Measurements from ENCODE around the gene FTO.

Gene FTO

DNA sequence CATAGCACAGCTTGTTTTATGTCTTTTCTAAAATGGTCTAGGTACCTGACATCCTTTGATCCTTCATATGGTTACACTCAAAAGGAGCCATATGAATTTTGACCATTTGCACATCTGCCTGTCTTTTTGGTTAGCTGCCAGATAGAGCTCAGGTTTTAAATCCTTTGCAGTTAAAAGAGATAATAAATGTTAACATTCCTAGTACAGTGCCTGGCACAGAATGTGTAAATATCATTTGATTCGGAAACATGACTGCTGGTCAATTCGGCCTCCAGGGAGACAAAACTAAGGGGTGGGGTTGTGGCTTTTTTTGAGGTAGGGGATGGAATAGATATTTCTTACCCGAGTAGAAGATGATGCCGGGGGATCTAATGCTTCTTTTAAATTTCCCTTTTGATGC is 64.2 kb downstream of the FTO start:
- H3K27me3 ChIP-seq (ENCODE audit: control insufficient read depth, insufficient read depth, low read length) = no peaks in the 10 kb centered on the region
- no peaks in the 10 kb centered on the region for H3K9me3 ChIP-seq (ENCODE audit: control insufficient read depth, low read length)
- peaks cover under 1% of the 10 kb centered on the region for H3K4me1 ChIP-seq
- TF ChIP-seq, protein P1, sequence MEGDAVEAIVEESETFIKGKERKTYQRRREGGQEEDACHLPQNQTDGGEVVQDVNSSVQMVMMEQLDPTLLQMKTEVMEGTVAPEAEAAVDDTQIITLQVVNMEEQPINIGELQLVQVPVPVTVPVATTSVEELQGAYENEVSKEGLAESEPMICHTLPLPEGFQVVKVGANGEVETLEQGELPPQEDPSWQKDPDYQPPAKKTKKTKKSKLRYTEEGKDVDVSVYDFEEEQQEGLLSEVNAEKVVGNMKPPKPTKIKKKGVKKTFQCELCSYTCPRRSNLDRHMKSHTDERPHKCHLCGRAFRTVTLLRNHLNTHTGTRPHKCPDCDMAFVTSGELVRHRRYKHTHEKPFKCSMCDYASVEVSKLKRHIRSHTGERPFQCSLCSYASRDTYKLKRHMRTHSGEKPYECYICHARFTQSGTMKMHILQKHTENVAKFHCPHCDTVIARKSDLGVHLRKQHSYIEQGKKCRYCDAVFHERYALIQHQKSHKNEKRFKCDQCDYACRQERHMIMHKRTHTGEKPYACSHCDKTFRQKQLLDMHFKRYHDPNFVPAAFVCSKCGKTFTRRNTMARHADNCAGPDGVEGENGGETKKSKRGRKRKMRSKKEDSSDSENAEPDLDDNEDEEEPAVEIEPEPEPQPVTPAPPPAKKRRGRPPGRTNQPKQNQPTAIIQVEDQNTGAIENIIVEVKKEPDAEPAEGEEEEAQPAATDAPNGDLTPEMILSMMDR (IDR thresholded peaks at IDR 0.05) = no peak
- no peaks in the 10 kb centered on the region for H3K36me3 ChIP-seq (ENCODE audit: control insufficient read depth, insufficient read depth, low read length)
- no peak overlapping the region for H2AFZ ChIP-seq
- peaks cover 19% of the 10 kb centered on the region for H3K79me2 ChIP-seq
- no peak overlapping the region for H3K27ac ChIP-seq
- no peak overlapping the region for H3K4me2 ChIP-seq (ENCODE audit: low read length)
- H3K4me3 ChIP-seq (ENCODE audit: low read depth, low read length) = no peak overlapping the region
- H3K9ac ChIP-seq = no peak overlapping the region

DNA sequence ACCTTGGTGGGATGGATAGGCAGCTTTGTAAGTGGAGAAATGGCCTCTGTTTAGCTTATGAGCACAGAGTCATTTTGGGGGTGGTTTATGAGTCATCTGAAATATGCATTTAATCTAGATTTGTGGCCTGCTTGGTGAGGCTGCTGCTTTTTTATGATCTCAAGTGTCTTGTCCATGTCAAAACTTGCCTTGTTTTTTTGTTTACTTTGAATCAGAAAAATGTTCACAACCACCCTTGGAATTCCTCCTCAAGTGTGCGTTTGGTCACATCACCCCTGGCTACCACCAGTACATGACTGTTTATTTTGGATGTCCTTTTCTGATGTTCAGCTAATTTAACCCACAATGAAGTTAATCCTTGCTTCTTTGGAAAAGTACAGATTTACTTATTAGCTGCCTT is 64.6 kb downstream of the FTO start:
- H3K79me2 ChIP-seq = peaks cover 19% of the 10 kb centered on the region
- H3K9ac ChIP-seq = no peak overlapping the region
- TF ChIP-seq, protein P1 (IDR thresholded peaks at IDR 0.05) = no peak
- no peak overlapping the region for H3K4me2 ChIP-seq (ENCODE audit: low read length)
- peaks cover 3% of the 10 kb centered on the region for H3K4me1 ChIP-seq
- H3K36me3 ChIP-seq (ENCODE audit: control insufficient read depth, insufficient read depth, low read length) = no peaks in the 10 kb centered on the region
- no peak overlapping the region for H3K4me3 ChIP-seq (ENCODE audit: low read depth, low read length)
- no peak overlapping the region for H2AFZ ChIP-seq
- no peak overlapping the region for H3K27ac ChIP-seq
- H3K27me3 ChIP-seq (ENCODE audit: control insufficient read depth, insufficient read depth, low read length) = no peaks in the 10 kb centered on the region
- H3K9me3 ChIP-seq (ENCODE audit: control insufficient read depth, low read length) = no peaks in the 10 kb centered on the region

DNA sequence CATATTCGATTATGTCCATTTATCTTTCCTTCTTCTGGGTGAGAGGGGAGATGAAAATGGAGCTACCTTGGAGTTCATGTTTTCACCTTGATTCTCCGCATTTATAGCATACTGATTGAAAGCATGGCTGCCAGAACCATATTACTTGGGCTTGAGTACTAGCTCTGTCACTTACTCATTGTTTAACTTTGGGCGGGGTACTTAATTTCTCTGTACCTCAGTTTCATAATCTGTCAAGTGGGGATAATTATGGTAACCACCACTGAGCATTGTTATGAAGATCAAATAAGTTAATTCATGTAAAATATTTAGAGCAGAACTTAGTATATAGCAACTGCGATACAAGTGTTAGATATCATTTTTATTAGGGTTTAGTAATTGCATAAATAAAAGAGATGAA is 65.2 kb downstream of the FTO start:
- no peak overlapping the region for H2AFZ ChIP-seq
- H3K27ac ChIP-seq = no peak overlapping the region
- no peak overlapping the region for H3K4me2 ChIP-seq (ENCODE audit: low read length)
- H3K36me3 ChIP-seq (ENCODE audit: control insufficient read depth, insufficient read depth, low read length) = no peaks in the 10 kb centered on the region
- peaks cover 16% of the 10 kb centered on the region for H3K79me2 ChIP-seq
- no peaks in the 10 kb centered on the region for H3K9me3 ChIP-seq (ENCODE audit: control insufficient read depth, low read length)
- TF ChIP-seq, protein P1 (IDR thresholded peaks at IDR 0.05) = no peak
- H3K4me3 ChIP-seq (ENCODE audit: low read depth, low read length) = no peak overlapping the region
- H3K9ac ChIP-seq = no peak overlapping the region
- peaks cover 3% of the 10 kb centered on the region for H3K4me1 ChIP-seq
- no peaks in the 10 kb centered on the region for H3K27me3 ChIP-seq (ENCODE audit: control insufficient read depth, insufficient read depth, low read length)

DNA sequence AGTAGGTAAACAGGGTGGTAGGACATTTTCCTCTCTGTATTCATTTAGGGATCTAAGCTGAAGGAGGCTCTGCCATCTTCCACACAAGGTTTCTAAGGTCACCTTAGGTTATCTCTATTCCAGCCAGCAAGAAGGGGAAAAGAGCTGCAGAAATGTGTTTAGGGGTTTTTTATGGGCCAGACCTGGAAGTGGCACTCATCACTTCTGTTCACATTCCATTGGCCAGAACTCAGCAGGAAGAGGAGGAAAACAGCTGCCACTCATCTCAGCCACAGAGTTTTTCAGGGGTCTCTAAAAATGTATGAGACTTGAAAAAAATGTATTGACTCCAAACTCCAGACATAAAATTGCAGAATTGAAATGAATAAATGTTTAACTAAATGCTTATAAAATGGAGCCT is 65.8 kb downstream of the FTO start:
- TF ChIP-seq, protein P1 (IDR thresholded peaks at IDR 0.05) = no peak
- Histone ChIP-seq H3K9ac (no peak overlapping the region), H3K9me3 (ENCODE audit: control insufficient read depth, low read length) (no peaks in the 10 kb centered on the region), H2AFZ (no peak overlapping the region), H3K4me3 (ENCODE audit: low read depth, low read length) (no peak overlapping the region), H3K36me3 (ENCODE audit: control insufficient read depth, insufficient read depth, low read length) (no peaks in the 10 kb centered on the region), H3K79me2 (peaks cover 14% of the 10 kb centered on the region), H3K4me1 (peaks cover 3% of the 10 kb centered on the region), H3K27ac (no peak overlapping the region), H3K4me2 (ENCODE audit: low read length) (no peak overlapping the region), H3K27me3 (ENCODE audit: control insufficient read depth, insufficient read depth, low read length) (no peaks in the 10 kb centered on the region)

DNA sequence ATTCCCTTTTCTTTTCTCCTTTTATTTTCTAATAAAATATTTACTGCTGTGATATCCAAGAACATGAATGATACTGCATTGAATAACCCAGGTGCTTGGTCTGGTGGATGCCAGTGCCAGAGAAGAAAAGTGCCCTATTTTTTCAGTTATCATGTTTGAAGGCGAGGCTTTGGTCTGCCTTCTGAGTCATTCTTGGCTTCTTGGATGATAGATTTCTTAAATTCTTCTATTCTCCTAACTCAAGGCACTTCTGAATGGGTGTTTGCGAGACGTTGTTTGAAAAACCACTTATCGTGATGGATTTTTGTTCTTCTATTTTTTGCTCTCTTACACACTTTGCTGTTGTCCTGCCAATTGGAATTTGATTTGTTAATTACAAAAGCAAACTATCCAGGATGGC is 66.7 kb downstream of the FTO start:
- Histone ChIP-seq H3K27ac (no peak overlapping the region), H3K4me1 (peaks cover 11% of the 10 kb centered on the region)

More for the DNA sequence above, 66.7 kb downstream of the FTO start:
- Histone ChIP-seq H3K9me3 (ENCODE audit: control insufficient read depth, low read length) (no peaks in the 10 kb centered on the region), H3K4me3 (ENCODE audit: low read depth, low read length) (no peak overlapping the region), H3K9ac (no peak overlapping the region), H3K27me3 (ENCODE audit: control insufficient read depth, insufficient read depth, low read length) (no peaks in the 10 kb centered on the region), H3K79me2 (peaks cover 9% of the 10 kb centered on the region), H2AFZ (no peak overlapping the region), H3K4me2 (ENCODE audit: low read length) (no peak overlapping the region), H3K36me3 (ENCODE audit: control insufficient read depth, insufficient read depth, low read length) (no peaks in the 10 kb centered on the region)
- TF ChIP-seq, protein P1 (IDR thresholded peaks at IDR 0.05) = no peak

Measured in parathyroid adenoma (tissue), 2 donors.